K562 (cell line): ENCODE data around the gene EEF1AKMT1. TPM values are rescaled to one million over a fixed set of nuclear protein-coding genes. Genes with fewer than 3 reads are reported as not detected.

Experiments used
- ASH1L ChIP-seq: fragments of 450-650 bp; IDR thresholded peaks from 2 replicates; pipeline ENCODE4 v1.6.1; 2018; ENCODE audit warnings: borderline replicate concordance, mild to moderate bottlenecking, low read depth; ENCODE audit not compliant: partially characterized antibody
- ATF2 ChIP-seq: sonication (generic); formaldehyde crosslinking; IDR thresholded peaks from 2 replicates; pipeline ENCODE4 v1.8.1; 2022; ENCODE audit warnings: missing genetic modification reagents
- BMI1 ChIP-seq: fragments of 150-350 bp; IDR thresholded peaks from 2 replicates; pipeline ENCODE4 v1.6.1; 2014; ENCODE audit warnings: low read length
- COPS2 ChIP-seq: fragments of 450-650 bp; conservative IDR thresholded peaks from 2 replicates; pipeline ENCODE4 v1.6.1; 2016; ENCODE audit warnings: mild to moderate bottlenecking, moderate library complexity
- EZH2 ChIP-seq: IDR thresholded peaks from 2 replicates; pipeline ENCODE4 v1.6.1; 2012; ENCODE audit warnings: low read depth, mild to moderate bottlenecking, inconsistent platforms, low read length, borderline replicate concordance
- GTF2F1 ChIP-seq: IDR thresholded peaks from 2 replicates; pipeline ENCODE4 v1.6.1; 2011; ENCODE audit warnings: low read depth, low read length, improper control_type of control experiment
- JUNB ChIP-seq: fragments of 450-650 bp; formaldehyde crosslinking; conservative IDR thresholded peaks from 2 replicates; pipeline ENCODE4 v1.4.0; 2020; ENCODE audit warnings: mild to moderate bottlenecking
- KLF6 ChIP-seq: fragments of 250-450 bp; sonication (Bioruptor Pico); IDR thresholded peaks from 2 replicates; pipeline ENCODE4 v1.4.0; 2020; ENCODE audit warnings: mild to moderate bottlenecking, moderate library complexity, borderline replicate concordance
- MAFK ChIP-seq: IDR thresholded peaks from 2 replicates; pipeline ENCODE4 v1.6.1; 2011; ENCODE audit warnings: low read length, improper control_type of control experiment
- MBD2 ChIP-seq: sonication (generic); IDR thresholded peaks from 2 replicates; pipeline ENCODE4 v1.6.1; 2016; ENCODE audit warnings: low read depth, borderline replicate concordance
- MED1 ChIP-seq: sonication (generic); formaldehyde crosslinking; IDR thresholded peaks from 2 replicates; pipeline ENCODE4 v1.8.1; 2023; ENCODE audit warnings: missing genetic modification reagents, borderline replicate concordance
- MEF2D ChIP-seq: conservative IDR thresholded peaks from 2 replicates; pipeline ENCODE4 v1.6.1; 2016; ENCODE audit warnings: low read depth, missing genetic modification characterization, missing compliant biosample characterization
- NCOA6 ChIP-seq: fragments of 450-650 bp; IDR thresholded peaks from 2 replicates; pipeline ENCODE4 v1.6.1; 2017; ENCODE audit warnings: mild to moderate bottlenecking
- PCBP2 ChIP-seq: fragments of 200-400 bp; formaldehyde crosslinking; IDR thresholded peaks from 2 replicates; pipeline ENCODE4 v1.6.1; 2018; ENCODE audit warnings: low read length, low read depth, mild to moderate bottlenecking, moderate library complexity; ENCODE audit not compliant: poor library complexity, severe bottlenecking
- PML ChIP-seq: IDR thresholded peaks from 2 replicates; pipeline ENCODE4 v1.6.1; 2012; ENCODE audit warnings: low read length, inconsistent platforms
- POLR2AphosphoS2 ChIP-seq: IDR thresholded peaks from 2 replicates; pipeline ENCODE4 v1.6.1; 2012; ENCODE audit warnings: low read length, improper control_type of control experiment
- SAFB2 ChIP-seq: fragments of 200-400 bp; formaldehyde crosslinking; IDR thresholded peaks from 2 replicates; pipeline ENCODE4 v1.6.1; 2018; ENCODE audit warnings: borderline replicate concordance, low read length, low read depth, moderate library complexity; ENCODE audit not compliant: severe bottlenecking
- SMAD1 ChIP-seq: fragments of 150-350 bp; IDR thresholded peaks from 2 replicates; pipeline ENCODE4 v1.6.1; 2014; ENCODE audit warnings: low read length, low read depth; ENCODE audit not compliant: partially characterized antibody
- SMARCA5 ChIP-seq: fragments of 450-650 bp; IDR thresholded peaks from 2 replicates; pipeline ENCODE4 v1.6.1; 2016
- SOX6 ChIP-seq: fragments of 450-650 bp; IDR thresholded peaks from 2 replicates; pipeline ENCODE4 v1.6.1; 2014; ENCODE audit warnings: mild to moderate bottlenecking
- SRF ChIP-seq, 2 experiments: fragments of 250-450, 450-650 bp in 1 of 2; sonication (Bioruptor Pico) in 1 of 2; sonication (generic) in 1 of 2; formaldehyde crosslinking; IDR thresholded peaks; 2 replicates each; pipeline versions ENCODE4 v1.5.0 to v1.5.1; 2020 to 2022; ENCODE audit warnings: mild to moderate bottlenecking in 1 of 2, missing genetic modification reagents in 1 of 2
- THAP7 ChIP-seq: fragments of 250-450 bp; sonication (Bioruptor Pico); IDR thresholded peaks from 2 replicates; pipeline ENCODE4 v1.5.0; 2021
- TOE1 ChIP-seq, 2 experiments: fragments of 450-650 bp in 1 of 2; sonication (generic) in 1 of 2; formaldehyde crosslinking in 1 of 2; IDR thresholded peaks; 2 replicates each; pipeline versions ENCODE4 v1.7.1 to v1.8.0; 2016 to 2022; ENCODE audit warnings: borderline replicate concordance in 2 of 2, mild to moderate bottlenecking in 2 of 2, antibody characterized with exemption in 1 of 2, inconsistent platforms in 1 of 2, low read depth in 1 of 2, missing genetic modification reagents in 1 of 2, moderate library complexity in 1 of 2
- TRIM28 ChIP-seq: fragments of 450-650 bp; IDR thresholded peaks from 2 replicates; pipeline ENCODE4 v1.6.1; 2017
- ZBED1 ChIP-seq: IDR thresholded peaks from 2 replicates; pipeline ENCODE4 v1.6.1; 2014
- ZC3H11A ChIP-seq: IDR thresholded peaks from 2 replicates; pipeline ENCODE4 v1.6.1; 2012; ENCODE audit warnings: low read depth, low read length, improper control_type of control experiment
- ZNF444 ChIP-seq: fragments of 250-450 bp; sonication (Bioruptor Pico); IDR thresholded peaks from 2 replicates; pipeline ENCODE4 v1.4.0; 2020; ENCODE audit warnings: mild to moderate bottlenecking, moderate library complexity
- ZNF551 ChIP-seq: fragments of 250-450 bp; sonication (Bioruptor Pico); IDR thresholded peaks from 2 replicates; pipeline ENCODE4 v1.5.0; 2021; ENCODE audit warnings: mild to moderate bottlenecking, moderate library complexity
- ZNF644 ChIP-seq: fragments of 200-800 bp; sonication (Bioruptor generic); IDR thresholded peaks from 2 replicates; pipeline ENCODE4 v1.6.1; 2016; ENCODE audit warnings: low read depth, missing genetic modification characterization, missing compliant biosample characterization
- ZNF707 ChIP-seq: fragments of 250-450 bp; sonication (Bioruptor Pico); conservative IDR thresholded peaks from 2 replicates; pipeline ENCODE4 v1.8.0; 2022; ENCODE audit warnings: inconsistent platforms, mild to moderate bottlenecking, moderate library complexity
- polyA plus RNA-seq, 8 experiments: library from polyadenylated mRNA; depleted of rRNA in 4 of 8; stranded (reverse) in 5 of 8; unstranded in 3 of 8; fragments of >200 nt; fragmentation: Nextera tagmentation in 2 of 8; fragmentation: Illumina TruSeq in 1 of 8; extraction: Ambion mirVana in 2 of 8; extraction: Trizol in 1 of 8; gene quantifications; 2 replicates each; pipeline versions ENCODE4 v1.2.1 to v1.2.3, GENCODE V29; 2011 to 2014; ENCODE audit warnings: inconsistent platforms in 1 of 8, missing spikeins in 1 of 8
- total RNA-seq, 7 experiments: library from RNA; depleted of rRNA in 6 of 7; stranded (reverse); fragments of >200 nt in 6 of 7; fragmentation: Illumina TruSeq in 2 of 7; extraction: Trizol in 2 of 7; gene quantifications; 2 replicates each; pipeline versions ENCODE4 v1.2.1 to v1.2.3, GENCODE V29; 2011 to 2021; ENCODE audit warnings: low replicate concordance in 1 of 7

Gene EEF1AKMT1
- total and polyA plus RNA-seq, 9 of the 15 experiments (the other 6 are each of a cell fraction or from before 2014, with no cell fraction given), result 5.3 to 36.3 (median 7.9) TPM

GRCh38 chr13:20773194-20774080 is at the start of gene EEF1AKMT1 (continued):
- TF ChIP-seq SMARCA5 (no peak), SRF (CRISPR knock-in tag; IDR thresholded peaks at IDR 0.05) (peak in 1 of 2 experiments; percentile 77; a peak in 1 of 4 replicates), ZNF644 (tag) (no peak), ZC3H11A (no peak), ATF2 (CRISPR knock-in tag) (no peak), SAFB2 (no peak), PML (peak; percentile 53; the same call in 1 of the 2 replicates), BMI1 (no peak), EZH2 (no peak), ASH1L (no peak), ZNF444 (CRISPR knock-in tag) (no peak), GTF2F1 (no peak), PCBP2 (no peak), ZNF707 (CRISPR knock-in tag) (no peak), NCOA6 (no peak), MED1 (CRISPR knock-in tag) (no peak), TOE1 (IDR thresholded peaks at IDR 0.05; ENCODE audit: borderline replicate concordance) (no peak), TOE1 (CRISPR knock-in tag; IDR thresholded peaks at IDR 0.05; ENCODE audit: borderline replicate concordance, low read depth) (no peak), THAP7 (CRISPR knock-in tag) (no peak), KLF6 (CRISPR knock-in tag) (no peak), MBD2 (no peak), MAFK (no peak), COPS2 (no peak), TRIM28 (no peak), JUNB (CRISPR knock-in tag) (no peak), SMAD1 (no peak), POLR2AphosphoS2 (peak; percentile 82; the same call in 1 of the 2 replicates), ZBED1 (no peak), ZNF551 (no peak), MEF2D (tag) (no peak), SOX6 (no peak)
